GM18951 (cell line): Measurements from ENCODE around the gene KRT83.
"Not testable (repeated sequence)": the region's sequence is repeated elsewhere in the genome, so short reads cannot be mapped to it uniquely, and the experiment has no call there.

Experiments
- POLR2A ChIP-seq: IDR thresholded peaks from 4 replicates; pipeline ENCODE4 v1.6.1; 2011; ENCODE audit warnings: mild to moderate bottlenecking; ENCODE audit not compliant: insufficient read length, insufficient read depth; ENCODE audit errors: extremely low read depth
- in situ Hi-C: fragments of 300-500 bp; cut with MboI; formaldehyde crosslinking; loops from one replicate; pipeline ENCODE4 v1.12.0; 2022; ENCODE audit warnings: low sequenced_read_pairs, mixed read lengths, inconsistent platforms; ENCODE audit not compliant: unreplicated experiment

The KRT83 gene

DNA sequence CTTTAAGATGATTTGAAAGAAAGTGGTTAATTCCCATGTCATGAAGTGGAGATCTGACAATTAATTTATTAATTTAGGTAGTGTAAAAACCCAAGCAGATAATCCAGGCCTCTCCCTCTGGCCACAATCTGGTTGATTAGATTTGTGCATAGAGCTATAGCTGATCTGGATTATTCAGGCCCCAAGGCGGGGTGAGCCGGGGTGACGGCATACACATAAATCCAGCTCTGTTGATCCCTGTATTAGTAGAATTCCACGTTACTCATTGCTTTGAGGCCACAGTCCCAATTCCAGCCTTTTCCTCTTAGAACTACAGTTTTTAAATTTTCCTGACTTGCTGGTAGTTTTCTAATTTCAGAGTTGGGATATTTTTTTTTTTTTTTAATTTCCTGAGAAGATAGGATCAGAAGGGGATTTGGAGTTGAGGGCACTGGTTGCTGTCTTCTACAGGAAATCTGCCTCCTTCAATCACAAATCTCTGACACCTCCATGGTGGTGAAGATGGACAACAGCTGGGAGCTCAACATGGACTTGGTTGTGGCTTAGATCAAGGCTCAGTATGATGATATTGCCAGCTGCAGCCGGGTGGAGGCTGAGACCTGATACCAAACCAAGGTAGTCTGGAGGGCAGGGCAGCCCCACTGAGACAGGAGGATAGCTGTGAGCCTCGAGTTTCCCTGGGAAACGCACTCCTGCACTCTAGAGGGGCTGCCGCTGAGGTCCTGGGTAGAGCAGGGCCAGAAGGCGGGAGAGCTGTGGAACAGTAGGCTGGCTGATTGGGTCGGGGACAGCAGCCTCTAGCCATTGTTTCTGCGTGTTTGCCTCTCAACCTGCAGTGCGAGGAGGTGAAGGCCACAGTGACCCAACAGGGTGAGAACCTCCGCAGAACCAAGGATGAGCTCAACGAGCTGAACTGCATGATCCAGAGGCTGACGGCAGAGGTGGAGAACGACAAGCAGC, 26.6 kb upstream of the KRT83 start:
- in situ Hi-C loops: no loop called here
- no peak for TF ChIP-seq POLR2A

DNA sequence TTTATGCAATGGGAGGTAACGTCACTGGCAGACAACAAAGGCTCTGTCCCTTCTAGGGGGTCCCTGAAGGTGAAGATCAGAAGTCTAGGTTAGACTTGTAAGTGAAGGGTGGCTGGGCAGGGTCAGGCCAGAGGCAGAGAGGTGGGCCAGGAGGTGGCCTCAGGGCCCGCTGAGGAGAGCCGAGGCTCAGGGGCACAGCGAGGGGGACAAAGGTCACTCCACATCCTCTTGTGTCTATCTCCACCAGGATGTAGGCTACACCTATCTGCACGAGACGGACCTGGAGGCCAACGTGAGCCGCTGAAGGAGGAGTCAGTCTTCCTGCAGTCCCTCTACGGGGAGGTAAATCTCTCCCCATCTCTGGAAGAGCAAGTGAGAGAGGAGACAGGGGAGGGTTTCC, 25.8 kb upstream of the KRT83 start:
- in situ Hi-C loops: no loop called here
- TF ChIP-seq POLR2A: no peak

DNA sequence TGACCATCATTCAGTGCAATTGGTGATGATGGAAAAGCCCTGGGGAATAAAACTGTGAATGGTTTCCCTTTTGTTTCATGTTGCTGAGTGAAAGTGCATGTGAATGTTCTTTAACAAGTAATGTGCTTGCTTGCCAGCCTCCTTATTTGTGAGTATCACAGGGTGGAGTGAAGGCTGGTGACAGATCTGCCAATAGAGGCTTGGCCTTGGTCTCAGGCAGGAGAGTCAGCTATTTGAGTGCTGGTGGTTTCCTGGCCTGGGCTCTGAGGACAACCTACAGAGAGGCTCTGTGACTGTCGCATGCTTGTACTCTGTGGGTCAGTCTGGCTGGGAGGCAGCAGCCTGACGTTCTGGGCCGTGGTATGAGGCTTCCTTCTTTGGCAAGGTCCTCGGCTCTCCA, 25.4 kb upstream of the KRT83 start:
- no peak for TF ChIP-seq POLR2A
- in situ Hi-C loops: no loop called here

DNA sequence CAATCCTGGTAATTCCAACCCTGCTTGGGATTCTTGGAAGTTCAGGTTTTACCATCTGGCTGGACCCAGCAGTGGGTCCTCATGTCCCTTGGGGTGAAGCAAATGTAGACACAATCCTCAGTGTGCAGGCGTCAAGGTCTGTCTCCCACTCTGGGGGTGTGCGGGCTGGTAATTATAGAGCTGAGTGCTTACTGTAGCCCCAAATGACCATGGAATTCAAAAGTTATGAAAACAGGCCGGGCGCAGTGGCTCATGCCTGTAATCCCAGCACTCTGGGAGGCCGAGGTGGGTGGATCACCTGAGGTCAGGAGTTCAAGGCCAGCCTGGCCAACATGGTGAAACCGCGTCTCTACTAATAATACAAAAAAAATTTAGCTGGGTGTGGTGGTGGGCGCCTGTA, 23.8 kb upstream of the KRT83 start:
- in situ Hi-C loops: not testable (repeated sequence)

DNA sequence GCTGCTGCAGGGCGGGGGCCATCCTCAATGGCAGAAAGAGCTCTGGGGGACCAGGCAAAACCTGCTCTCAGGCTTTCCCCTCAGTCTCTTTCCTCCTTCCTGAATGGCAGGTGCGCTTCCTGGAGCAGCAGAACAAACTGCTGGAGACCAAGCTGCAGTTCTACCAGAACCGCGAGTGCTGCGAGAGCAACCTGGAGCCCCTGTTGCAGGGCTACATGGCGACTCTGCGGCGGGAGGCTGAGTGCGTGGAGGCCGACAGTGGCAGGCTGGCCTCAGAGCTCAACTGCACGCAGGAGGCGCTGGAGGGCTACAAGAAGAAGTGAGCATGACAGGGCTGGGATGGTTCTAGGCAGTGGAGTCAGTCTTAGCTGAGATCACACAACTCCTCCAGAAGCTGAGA, 22.9 kb upstream of the KRT83 start:
- in situ Hi-C loops: no loop called here
- no peak for TF ChIP-seq POLR2A

DNA sequence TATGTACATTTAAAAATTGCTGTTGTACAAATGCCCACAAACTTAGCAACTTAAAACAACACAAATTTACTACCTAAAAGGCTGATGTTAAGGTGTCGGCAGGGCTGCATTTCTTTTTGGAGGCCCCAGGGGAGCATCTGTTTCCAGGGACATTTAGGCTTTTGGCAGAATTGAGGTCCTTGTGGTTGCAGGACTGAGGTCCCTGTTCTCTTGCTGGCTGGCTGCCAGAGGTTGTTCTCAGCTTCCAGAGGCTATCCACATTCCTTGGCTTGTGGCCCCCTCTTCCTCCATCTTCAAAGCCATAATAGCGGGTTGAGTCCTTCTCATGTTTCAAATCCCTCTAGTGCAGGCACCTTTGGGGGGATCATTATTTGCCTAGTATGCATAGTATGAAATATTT, 22.4 kb upstream of the KRT83 start:
- no peak for TF ChIP-seq POLR2A
- in situ Hi-C loops: no loop called here

DNA sequence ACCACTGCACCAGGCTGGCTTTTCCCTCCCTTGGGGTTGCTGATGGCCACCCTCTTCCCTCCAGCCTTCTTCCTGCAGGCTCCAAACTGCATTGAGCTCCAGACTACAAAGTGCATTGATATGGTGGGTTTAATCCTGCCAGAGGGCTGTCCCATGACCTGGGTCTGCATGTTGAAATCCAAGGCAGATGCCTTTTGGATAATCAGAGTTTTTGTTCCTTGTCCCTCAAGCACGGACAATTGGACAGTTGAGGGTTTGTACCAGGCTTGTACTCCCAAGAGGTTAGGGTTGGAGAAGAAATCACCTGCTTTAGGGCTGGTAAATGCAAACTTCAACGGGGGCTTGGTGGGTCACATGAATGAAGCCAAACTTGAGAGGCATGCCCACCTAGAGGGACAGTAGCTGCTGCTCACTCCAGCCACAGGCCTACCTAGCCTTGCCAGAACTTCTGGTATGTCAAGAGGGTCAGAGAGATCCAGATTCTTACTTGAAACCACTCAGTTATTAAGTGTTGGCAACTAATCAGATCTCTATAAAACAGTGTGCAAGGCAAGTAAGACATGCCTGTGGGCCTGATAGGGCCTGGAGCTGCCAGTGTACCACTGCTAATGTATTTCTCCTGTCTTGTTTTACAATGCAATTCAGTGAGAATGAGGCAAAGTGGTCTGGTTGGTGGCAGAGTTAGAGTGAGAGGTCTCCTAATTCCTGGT, 21.7 kb upstream of the KRT83 start:
- no peak for TF ChIP-seq POLR2A
- in situ Hi-C loops: no loop called here

DNA sequence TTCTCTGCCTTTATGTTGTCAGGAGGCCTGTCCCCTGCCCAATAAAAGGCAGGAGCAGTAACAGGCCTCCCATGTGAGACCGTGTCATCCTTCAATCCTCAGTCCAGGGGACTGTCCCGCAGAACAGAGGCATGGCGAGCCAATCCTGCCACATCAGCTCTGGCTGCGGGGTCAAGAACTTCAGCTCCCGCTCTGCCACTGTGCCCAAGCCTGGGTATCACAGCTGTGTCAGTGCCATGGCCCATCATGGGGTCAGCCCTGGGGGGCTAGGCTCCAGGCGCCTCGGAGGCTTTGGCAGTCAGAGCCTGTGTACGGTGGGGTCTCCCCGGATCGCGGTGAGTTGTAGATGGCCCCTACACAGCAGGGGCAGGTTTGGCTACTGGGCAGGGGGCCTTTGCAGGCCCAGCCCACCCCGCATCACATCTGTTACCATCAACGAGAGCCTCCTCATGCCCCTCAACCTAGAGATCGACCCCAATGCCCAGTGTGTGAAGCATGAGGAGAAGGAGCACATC, 19.9 kb upstream of the KRT83 start:
- no peak for TF ChIP-seq POLR2A
- in situ Hi-C loops: no loop called here

DNA sequence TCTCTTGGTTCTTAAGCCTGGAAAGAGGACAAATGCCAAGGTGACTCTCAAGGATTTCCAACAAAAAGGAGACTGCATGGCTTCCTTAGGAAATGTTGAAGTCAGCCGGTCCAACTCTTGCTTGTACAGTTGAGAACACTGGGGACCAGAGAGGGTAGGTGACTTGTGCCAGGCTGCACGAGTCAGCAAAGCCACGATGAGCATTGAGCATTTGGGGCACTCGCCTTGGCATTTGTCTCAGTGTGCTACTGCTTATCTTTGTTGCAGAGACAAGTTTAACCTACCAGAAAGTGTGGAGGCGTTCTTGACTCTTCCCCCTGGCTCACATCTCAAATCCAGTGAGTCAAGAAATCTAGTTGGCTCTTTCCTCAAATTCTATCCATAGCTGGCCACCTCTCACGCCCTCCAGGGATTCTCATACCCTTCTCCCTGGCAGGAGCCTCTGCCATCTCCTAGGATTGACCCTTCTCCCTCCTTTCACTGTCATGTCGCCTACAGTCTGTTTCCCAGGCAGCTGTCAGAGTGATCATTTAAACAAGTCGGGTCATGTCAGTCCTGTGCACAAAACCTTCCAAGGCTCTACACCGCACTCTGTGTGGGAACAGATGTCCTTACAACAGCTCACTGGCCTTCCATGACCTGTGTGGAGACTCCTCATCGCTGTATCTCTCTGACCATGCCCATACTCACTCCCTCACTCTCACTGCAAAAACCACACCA, 17.2 kb upstream of the KRT83 start:
- TF ChIP-seq POLR2A: no peak
- in situ Hi-C loops: no loop called here

DNA sequence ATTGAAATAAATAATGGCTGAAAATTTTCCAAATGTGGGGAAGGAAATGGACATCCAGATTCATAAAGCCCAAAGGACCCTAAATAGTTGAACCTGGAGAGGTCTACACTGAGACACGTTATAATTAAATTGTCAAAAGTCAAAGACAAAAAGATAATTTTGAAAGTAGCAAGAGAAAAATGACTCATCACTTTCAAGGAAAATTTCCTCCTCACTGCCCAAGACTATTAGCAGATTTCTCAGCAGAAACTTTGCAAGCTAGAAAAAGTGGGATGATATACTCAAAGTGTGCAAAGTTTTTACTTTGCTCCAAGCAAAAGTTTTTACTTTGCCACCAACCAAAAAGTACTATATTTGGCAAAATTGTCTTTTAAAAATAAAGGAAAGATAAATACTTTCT, 15.9 kb upstream of the KRT83 start:
- in situ Hi-C loops: no loop called here
- TF ChIP-seq POLR2A: no peak

DNA sequence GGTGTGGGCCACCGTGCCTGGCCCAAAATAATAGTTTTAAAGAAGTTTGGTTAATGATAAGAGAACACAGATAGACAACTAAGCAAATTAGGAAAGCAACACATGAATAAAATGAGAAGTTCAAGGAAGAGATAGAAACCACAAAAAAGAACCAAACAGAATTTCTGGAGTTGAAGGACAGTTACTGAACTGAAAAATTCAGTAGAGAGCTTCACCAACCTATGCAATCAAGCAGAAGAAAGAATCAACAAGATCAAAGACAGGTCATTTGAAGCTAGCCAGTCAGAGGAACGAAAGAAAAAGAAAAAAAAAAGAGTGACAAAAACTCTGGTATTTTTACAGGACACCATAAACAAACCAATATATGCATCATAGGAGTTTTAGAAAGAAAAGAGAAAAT, 15.4 kb upstream of the KRT83 start:
- in situ Hi-C loops: no loop called here
- TF ChIP-seq POLR2A: no peak

DNA sequence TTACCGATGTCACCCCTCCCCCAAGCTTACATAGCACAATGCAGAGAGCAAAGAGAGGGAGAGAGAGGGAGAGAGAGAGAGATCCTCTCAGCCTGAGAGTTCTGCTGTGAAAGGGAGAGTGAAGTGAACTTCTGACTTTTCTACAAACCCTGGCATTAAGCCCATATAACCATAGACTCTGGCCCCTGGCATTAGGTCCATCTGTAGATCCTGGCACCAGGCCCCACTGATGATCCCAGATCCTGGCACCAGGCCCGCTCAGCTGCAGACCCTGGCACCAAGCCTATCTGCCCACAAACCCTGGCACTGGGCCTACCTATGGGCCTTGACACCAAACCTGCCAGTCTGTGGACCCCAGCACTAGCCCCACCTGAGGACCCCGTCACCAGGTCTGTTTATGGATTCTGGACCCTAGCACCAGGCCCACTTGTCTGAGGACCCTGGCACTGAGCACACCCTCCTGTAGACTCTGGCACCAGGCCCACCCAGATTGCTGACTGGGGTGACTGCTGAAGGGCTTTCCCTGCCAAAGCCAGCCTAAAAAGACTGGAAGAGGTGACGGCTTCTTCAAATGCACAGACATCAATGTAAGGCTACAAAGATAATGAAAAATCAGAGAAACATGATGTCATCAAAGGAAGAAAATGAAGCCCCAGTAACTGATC, 14.5 kb upstream of the KRT83 start:
- in situ Hi-C loops: no loop called here
- TF ChIP-seq POLR2A: no peak

DNA sequence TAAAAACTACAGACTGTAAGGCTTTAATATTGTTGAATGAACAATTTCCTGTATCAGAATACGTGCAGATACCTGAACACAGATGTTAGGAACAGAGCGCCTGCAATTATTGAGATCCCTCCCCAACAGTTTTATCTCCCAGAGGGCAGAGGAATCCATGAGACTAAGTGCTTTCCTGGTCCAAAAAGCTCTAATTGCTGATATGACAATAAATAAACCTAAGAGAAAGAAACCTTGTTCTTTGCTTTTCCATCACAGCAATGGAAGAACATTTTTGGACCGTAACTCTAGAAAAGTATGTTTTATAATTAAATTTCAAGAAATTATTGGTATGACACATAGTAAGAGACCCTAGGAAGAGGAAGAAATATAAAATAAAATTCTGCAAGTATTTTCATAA, 13.0 kb upstream of the KRT83 start:
- no peak for TF ChIP-seq POLR2A
- in situ Hi-C loops: no loop called here
